ENCODE data around the gene PNRC1. TPM values are rescaled to one million over a fixed set of nuclear protein-coding genes. Genes with fewer than 3 reads are reported as not detected.
A peak's percentile ranks its signal among the peaks of the same experiment; 100 is the strongest.

The PNRC1 gene
- polyA plus RNA-seq, 1 of the 3 experiments (the other 2 are of a cell fraction): 7.8 TPM

- H3K27me3 ChIP-seq (ENCODE audit: insufficient read depth): no peaks in the 10 kb centered on the region
- H2AFZ ChIP-seq (ENCODE audit: low read depth): no peak overlapping the region
- POLR2A ChIA-PET: interaction anchor here (3.1 kb wide), 1 partner anchor 38 kb away, joined by 11 read pairs; the partner anchor contains the start of gene PNRC1
- no peak overlapping the region for H3K27ac ChIP-seq (ENCODE audit: low read depth in 2 of 2, low read length in 1 of 2)
- DNase-seq: peak; percentile 26
- no peak overlapping the region for H3K9ac ChIP-seq
- H3K4me3 ChIP-seq (ENCODE audit: low read depth in 2 of 2, low read length in 1 of 2): no peak overlapping the region
- H4K20me1 ChIP-seq (ENCODE audit: insufficient read depth): no peaks in the 10 kb centered on the region
- 97% methylated on average over 8 of the region's 8 CpGs for WGBS (ENCODE audit: low lambda C conversion rate)
- peaks cover 5% of the 10 kb centered on the region for H3F3A ChIP-seq (replicated peaks; ENCODE audit: insufficient read depth)
- TF ChIP-seq MEF2A (IDR thresholded peaks at IDR 0.05; ENCODE audit: borderline replicate concordance, low read depth) (no peak), MXI1 (IDR thresholded peaks at IDR 0.05; ENCODE audit: low read depth, low read length) (no peak)
- H3K9me3 ChIP-seq: no peaks in the 10 kb centered on the region
- H3K36me3 ChIP-seq (replicated peaks in 1 of 2; ENCODE audit: control insufficient read depth in 1 of 2, insufficient read depth in 2 of 2, low read length in 1 of 2): no peaks in the 10 kb centered on the region
- no peaks in the 10 kb centered on the region for H3K79me2 ChIP-seq (ENCODE audit: insufficient read depth)
- H3K9me2 ChIP-seq: no peaks in the 10 kb centered on the region
- no peak overlapping the region for H3K4me2 ChIP-seq
- CTCF ChIA-PET: interaction anchor here (0.6 to 6.5 kb wide), 6 partner anchors 10 to 233 kb away, joined by 3 to 38 read pairs (median 5); partner anchors contain the start of gene PM20D2
- H3K4me1 ChIP-seq (ENCODE audit: control insufficient read depth in 1 of 2, insufficient read depth in 2 of 2, low read depth in 1 of 2, low read length in 1 of 2): peaks cover 0 to 5% of the 10 kb centered on the region in 2 experiments; a peak in 1 of 4 replicates
These were observed 38.4 kb downstream of the PNRC1 start for GRCh38 chr6:89118931-89119330.

DNA sequence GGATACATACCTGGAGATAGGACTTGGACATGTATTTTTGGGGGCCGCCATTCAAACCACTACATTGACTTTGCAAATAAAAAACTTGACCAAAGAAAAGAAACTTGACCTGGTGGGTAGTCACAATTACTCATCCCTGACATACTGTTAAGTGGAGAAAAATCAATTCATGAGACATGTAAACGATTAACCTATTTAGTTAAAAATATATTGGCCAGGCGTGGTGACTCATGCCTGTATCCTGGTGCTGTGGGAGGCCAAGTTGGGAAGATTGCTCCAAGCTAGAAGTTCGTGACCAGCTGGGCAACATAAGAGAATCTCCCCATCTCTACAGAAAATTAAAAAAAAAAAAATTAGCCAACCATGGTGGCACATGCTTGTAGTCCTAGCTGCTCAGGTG lies 39.8 kb downstream of the PNRC1 start:
- H3K4me1 ChIP-seq (ENCODE audit: control insufficient read depth in 1 of 2, insufficient read depth in 2 of 2, low read depth in 1 of 2, low read length in 1 of 2): peaks cover 0 to 5% of the 10 kb centered on the region in 2 experiments; a peak in 1 of 4 replicates
- peaks cover 5% of the 10 kb centered on the region for H3F3A ChIP-seq (replicated peaks; ENCODE audit: insufficient read depth)
- no peaks in the 10 kb centered on the region for H3K9me2 ChIP-seq
- ChIA-PET POLR2A (no interaction called here), CTCF (interaction anchor here (1.4 to 4.8 kb wide), 3 partner anchors 122 to 251 kb away, joined by 5 to 50 read pairs (median 24); no protein-coding TSS in a partner anchor)
- H4K20me1 ChIP-seq (ENCODE audit: insufficient read depth): no peaks in the 10 kb centered on the region
- no peaks in the 10 kb centered on the region for H3K79me2 ChIP-seq (ENCODE audit: insufficient read depth)
- no peaks in the 10 kb centered on the region for H3K27me3 ChIP-seq (ENCODE audit: insufficient read depth)
- 71% methylated on average over 4 of the region's 4 CpGs for WGBS (ENCODE audit: low lambda C conversion rate)
- no peak overlapping the region for H3K27ac ChIP-seq (ENCODE audit: low read depth in 2 of 2, low read length in 1 of 2)
- H3K9me3 ChIP-seq: no peaks in the 10 kb centered on the region
- H3K36me3 ChIP-seq (replicated peaks in 1 of 2; ENCODE audit: control insufficient read depth in 1 of 2, insufficient read depth in 2 of 2, low read length in 1 of 2): no peaks in the 10 kb centered on the region
- H3K4me3 ChIP-seq (ENCODE audit: low read depth in 2 of 2, low read length in 1 of 2): no peak overlapping the region
- TF ChIP-seq SIN3A (IDR thresholded peaks at IDR 0.05; ENCODE audit: borderline replicate concordance, low read depth, low read length) (no peak), TAF1 (IDR thresholded peaks at IDR 0.05; ENCODE audit: borderline replicate concordance, low read depth, low read length) (no peak), FOSL2 (IDR thresholded peaks at IDR 0.05; ENCODE audit: borderline replicate concordance, low read depth) (peak; percentile 32; the same call in 1 of the 2 replicates)
- DNase-seq: no peak
- no peak overlapping the region for H2AFZ ChIP-seq (ENCODE audit: low read depth)
- no peak overlapping the region for H3K4me2 ChIP-seq
- no peak overlapping the region for H3K9ac ChIP-seq

GRCh38 chr6:89121934-89122333 lies 41.4 kb downstream of the PNRC1 start:
- no peaks in the 10 kb centered on the region for H4K20me1 ChIP-seq (ENCODE audit: insufficient read depth)
- WGBS (ENCODE audit: low lambda C conversion rate): 62% methylated on average over 1 of the region's 1 CpG
- H2AFZ ChIP-seq (ENCODE audit: low read depth): no peak overlapping the region
- no peak for TF ChIP-seq TAF1 (IDR thresholded peaks at IDR 0.05; ENCODE audit: borderline replicate concordance, low read depth, low read length)
- no peak for TF ChIP-seq FOXJ3 (CRISPR knock-in tag; IDR thresholded peaks at IDR 0.05)
- TF ChIP-seq RCOR1 (IDR thresholded peaks at IDR 0.05; ENCODE audit: low read length): no peak
- TF ChIP-seq, protein P1, sequence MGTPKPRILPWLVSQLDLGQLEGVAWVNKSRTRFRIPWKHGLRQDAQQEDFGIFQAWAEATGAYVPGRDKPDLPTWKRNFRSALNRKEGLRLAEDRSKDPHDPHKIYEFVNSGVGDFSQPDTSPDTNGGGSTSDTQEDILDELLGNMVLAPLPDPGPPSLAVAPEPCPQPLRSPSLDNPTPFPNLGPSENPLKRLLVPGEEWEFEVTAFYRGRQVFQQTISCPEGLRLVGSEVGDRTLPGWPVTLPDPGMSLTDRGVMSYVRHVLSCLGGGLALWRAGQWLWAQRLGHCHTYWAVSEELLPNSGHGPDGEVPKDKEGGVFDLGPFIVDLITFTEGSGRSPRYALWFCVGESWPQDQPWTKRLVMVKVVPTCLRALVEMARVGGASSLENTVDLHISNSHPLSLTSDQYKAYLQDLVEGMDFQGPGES (IDR thresholded peaks at IDR 0.05; ENCODE audit: low read depth, low read length): no peak
- TF ChIP-seq EP300 (IDR thresholded peaks at IDR 0.05; ENCODE audit: borderline replicate concordance in 1 of 2, low read depth in 1 of 2, low read length in 1 of 2): no peak
- no peak for TF ChIP-seq FOSL2 (IDR thresholded peaks at IDR 0.05; ENCODE audit: borderline replicate concordance, low read depth)
- TF ChIP-seq REST (IDR thresholded peaks at IDR 0.05; ENCODE audit: low read depth, low read length): no peak
- no peak for TF ChIP-seq MEF2A (IDR thresholded peaks at IDR 0.05; ENCODE audit: borderline replicate concordance, low read depth)
- TF ChIP-seq, protein P2, sequence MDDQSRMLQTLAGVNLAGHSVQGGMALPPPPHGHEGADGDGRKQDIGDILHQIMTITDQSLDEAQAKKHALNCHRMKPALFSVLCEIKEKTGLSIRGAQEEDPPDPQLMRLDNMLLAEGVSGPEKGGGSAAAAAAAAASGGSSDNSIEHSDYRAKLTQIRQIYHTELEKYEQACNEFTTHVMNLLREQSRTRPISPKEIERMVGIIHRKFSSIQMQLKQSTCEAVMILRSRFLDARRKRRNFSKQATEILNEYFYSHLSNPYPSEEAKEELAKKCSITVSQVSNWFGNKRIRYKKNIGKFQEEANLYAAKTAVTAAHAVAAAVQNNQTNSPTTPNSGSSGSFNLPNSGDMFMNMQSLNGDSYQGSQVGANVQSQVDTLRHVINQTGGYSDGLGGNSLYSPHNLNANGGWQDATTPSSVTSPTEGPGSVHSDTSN (IDR thresholded peaks at IDR 0.05): no peak
- TF ChIP-seq YY1 (IDR thresholded peaks at IDR 0.05; ENCODE audit: low read depth): no peak
- no peak for TF ChIP-seq TCF12 (IDR thresholded peaks at IDR 0.05)

More at GRCh38 chr6:89121934-89122333, 41.4 kb downstream of the PNRC1 start:
- Histone ChIP-seq H3F3A (replicated peaks; ENCODE audit: insufficient read depth) (peaks cover 5% of the 10 kb centered on the region), H3K9me3 (no peaks in the 10 kb centered on the region), H3K27me3 (ENCODE audit: insufficient read depth) (no peaks in the 10 kb centered on the region), H3K4me2 (no peak overlapping the region), H3K36me3 (replicated peaks in 1 of 2; ENCODE audit: control insufficient read depth in 1 of 2, insufficient read depth in 2 of 2, low read length in 1 of 2) (no peaks in the 10 kb centered on the region), H3K4me3 (ENCODE audit: low read depth in 2 of 2, low read length in 1 of 2) (no peak overlapping the region), H3K79me2 (ENCODE audit: insufficient read depth) (no peaks in the 10 kb centered on the region), H3K9me2 (no peaks in the 10 kb centered on the region), H3K27ac (ENCODE audit: low read depth in 2 of 2, low read length in 1 of 2) (no peak overlapping the region), H3K9ac (no peak overlapping the region), H3K4me1 (ENCODE audit: control insufficient read depth in 1 of 2, insufficient read depth in 2 of 2, low read depth in 1 of 2, low read length in 1 of 2) (peaks cover 0 to 4% of the 10 kb centered on the region in 2 experiments; a peak in 1 of 4 replicates)
- DNase-seq: no peak
- CTCF ChIA-PET: interaction anchor here (0.6 to 4.8 kb wide), 8 partner anchors 9 to 244 kb away, joined by 3 to 50 read pairs (median 4); no protein-coding TSS in a partner anchor
- POLR2A ChIA-PET: no interaction called here
